ENCODE data around the gene OTX2. TPM values are rescaled to one million over a fixed set of nuclear protein-coding genes. Genes with fewer than 3 reads are reported as not detected.

Gene OTX2
- total and polyA plus RNA-seq, 2 donors from 2014 or later: not detected

- H3K4me1 ChIP-seq (ENCODE audit: control insufficient read depth in 2 of 3, insufficient read depth in 2 of 3, low read depth in 1 of 3, low read length in 3 of 3): no peaks in the 10 kb centered on the region
- no peak overlapping the region for H3K9ac ChIP-seq (ENCODE audit: low read length in 3 of 3)
- H3K4me3 ChIP-seq (ENCODE audit: low read length in 3 of 3): no peak overlapping the region
- TF ChIP-seq CTCF (IDR thresholded peaks at IDR 0.05; ENCODE audit: borderline replicate concordance, extremely low read depth, insufficient read depth): no peak
- H3K36me3 ChIP-seq (ENCODE audit: control insufficient read depth in 2 of 3, insufficient read depth in 3 of 3, low read length in 3 of 3): no peaks in the 10 kb centered on the region
- peaks cover 83% of the 10 kb centered on the region for H3K27me3 ChIP-seq (ENCODE audit: control insufficient read depth, insufficient read depth, low read length)
- intact Hi-C loops (cut with DNase I): no loop called here
- H3K9me3 ChIP-seq (ENCODE audit: control insufficient read depth in 2 of 3, insufficient read depth in 1 of 3, low read length in 3 of 3): no peaks in the 10 kb centered on the region
- FAIRE-seq (no peak), DNase-seq (peak in 1 of 5 donors; percentile 49)
- H3K27ac ChIP-seq (ENCODE audit: low read depth in 2 of 2, low read length in 2 of 2): no peak overlapping the region
These were observed 735 bp upstream of the OTX2 start for GRCh38 chr14:56810836-56811592.

GRCh38 chr14:56809270-56810146 lies 771 bp downstream of the OTX2 start:
- Histone ChIP-seq H3K4me3 (ENCODE audit: low read length in 3 of 3) (no peak overlapping the region), H3K9ac (ENCODE audit: low read length in 3 of 3) (no peak overlapping the region), H3K27ac (ENCODE audit: low read depth in 2 of 2, low read length in 2 of 2) (no peak overlapping the region), H3K36me3 (ENCODE audit: control insufficient read depth in 2 of 3, insufficient read depth in 3 of 3, low read length in 3 of 3) (no peaks in the 10 kb centered on the region), H3K9me3 (ENCODE audit: control insufficient read depth in 2 of 3, insufficient read depth in 1 of 3, low read length in 3 of 3) (no peaks in the 10 kb centered on the region), H3K4me1 (ENCODE audit: control insufficient read depth in 2 of 3, insufficient read depth in 2 of 3, low read depth in 1 of 3, low read length in 3 of 3) (no peaks in the 10 kb centered on the region), H3K27me3 (ENCODE audit: control insufficient read depth, insufficient read depth, low read length) (peaks cover 85% of the 10 kb centered on the region)
- no peak for TF ChIP-seq CTCF (IDR thresholded peaks at IDR 0.05; ENCODE audit: borderline replicate concordance, extremely low read depth, insufficient read depth)
- intact Hi-C loops (cut with DNase I): no loop called here
- DNase-seq (peak in 1 of 5 donors; percentile 39), FAIRE-seq (no peak)

- H3K27me3 ChIP-seq (ENCODE audit: control insufficient read depth, insufficient read depth, low read length): peaks cover 85% of the 10 kb centered on the region
- H3K4me3 ChIP-seq (ENCODE audit: low read length in 3 of 3): peak overlapping the region in 1 of 3 donors; percentile 23
- DNase-seq: peak in 3 of 5 donors; percentile 45 to 69 (median 52)
- FAIRE-seq: no peak
- no peak overlapping the region for H3K9ac ChIP-seq (ENCODE audit: low read length in 3 of 3)
- no peak for TF ChIP-seq CTCF (IDR thresholded peaks at IDR 0.05; ENCODE audit: borderline replicate concordance, extremely low read depth, insufficient read depth)
- no peak overlapping the region for H3K27ac ChIP-seq (ENCODE audit: low read depth in 2 of 2, low read length in 2 of 2)
- intact Hi-C loops (cut with DNase I): no loop called here
- H3K9me3 ChIP-seq (ENCODE audit: control insufficient read depth in 2 of 3, insufficient read depth in 1 of 3, low read length in 3 of 3): no peaks in the 10 kb centered on the region
- H3K4me1 ChIP-seq (ENCODE audit: control insufficient read depth in 2 of 3, insufficient read depth in 2 of 3, low read depth in 1 of 3, low read length in 3 of 3): no peaks in the 10 kb centered on the region
- H3K36me3 ChIP-seq (ENCODE audit: control insufficient read depth in 2 of 3, insufficient read depth in 3 of 3, low read length in 3 of 3): no peaks in the 10 kb centered on the region
These were observed 1.7 kb downstream of the OTX2 start for GRCh38 chr14:56808383-56809269.

Data from kidney (tissue), 14 donors.